Measurements from ENCODE around the gene USP30. TPM values are rescaled to one million over a fixed set of nuclear protein-coding genes. Genes with fewer than 3 reads are reported as not detected.

The USP30 gene
- total RNA-seq, 1 experiment from 2014 or later = 7.8 TPM

GRCh38 chr12:109124878-109125648, 72.7 kb downstream of the USP30 start:
- no peak overlapping the region for H3K27ac Mint-ChIP-seq
- no peak overlapping the region for H4K5ac ChIP-seq (ENCODE audit: insufficient read length, low read depth, low read length)
- H2BK15ac ChIP-seq (ENCODE audit: low read depth, low read length) = no peak overlapping the region
- no peak overlapping the region for H2AFZ ChIP-seq (ENCODE audit: low read length)
- H2BK5ac ChIP-seq (ENCODE audit: insufficient read length, low read length) = no peak overlapping the region
- H2BK20ac ChIP-seq (ENCODE audit: low read depth, low read length, poor library complexity, severe bottlenecking) = no peak overlapping the region
- H2AK5ac ChIP-seq (ENCODE audit: insufficient read length, low read length) = no peak overlapping the region
- H3T11ph ChIP-seq (ENCODE audit: low read length) = no peak overlapping the region
- WGBS (ENCODE audit: extremely low coverage, insufficient read length, low lambda C conversion rate) = no CpG with 5 or more reads among the region's 12 CpGs
- no peak overlapping the region for H3K4me2 ChIP-seq (ENCODE audit: insufficient read depth, insufficient read length, low read length)
- no peak overlapping the region for H4K8ac ChIP-seq (replicated peaks; ENCODE audit: insufficient read length, low read depth, low read length)
- no peaks in the 10 kb centered on the region for H3K36me3 Mint-ChIP-seq (ENCODE audit: insufficient read depth in 1 of 3, low read depth in 3 of 3)
- H3K9me3 Mint-ChIP-seq = no peaks in the 10 kb centered on the region
- no peak overlapping the region for H3K56ac ChIP-seq (ENCODE audit: insufficient read length, low read depth, low read length)
- no peaks in the 10 kb centered on the region for H4K20me1 ChIP-seq (ENCODE audit: control insufficient read depth, insufficient read depth, insufficient read length)
- no peak overlapping the region for H2BK12ac ChIP-seq (ENCODE audit: insufficient read length, low read depth, low read length)
- no peak overlapping the region for H3K23ac ChIP-seq (ENCODE audit: insufficient read length, low read depth, low read length)
- H4K91ac ChIP-seq (ENCODE audit: insufficient read length, low read depth, low read length) = no peak overlapping the region
- no peak overlapping the region for H3K4ac ChIP-seq (ENCODE audit: low read depth, low read length)
- peaks cover 6% of the 10 kb centered on the region for H3K4me1 ChIP-seq (ENCODE audit: insufficient read depth, low read length)
- no peak overlapping the region for H3K14ac ChIP-seq (ENCODE audit: insufficient read depth, low read length)
- TF ChIP-seq, protein P1, sequence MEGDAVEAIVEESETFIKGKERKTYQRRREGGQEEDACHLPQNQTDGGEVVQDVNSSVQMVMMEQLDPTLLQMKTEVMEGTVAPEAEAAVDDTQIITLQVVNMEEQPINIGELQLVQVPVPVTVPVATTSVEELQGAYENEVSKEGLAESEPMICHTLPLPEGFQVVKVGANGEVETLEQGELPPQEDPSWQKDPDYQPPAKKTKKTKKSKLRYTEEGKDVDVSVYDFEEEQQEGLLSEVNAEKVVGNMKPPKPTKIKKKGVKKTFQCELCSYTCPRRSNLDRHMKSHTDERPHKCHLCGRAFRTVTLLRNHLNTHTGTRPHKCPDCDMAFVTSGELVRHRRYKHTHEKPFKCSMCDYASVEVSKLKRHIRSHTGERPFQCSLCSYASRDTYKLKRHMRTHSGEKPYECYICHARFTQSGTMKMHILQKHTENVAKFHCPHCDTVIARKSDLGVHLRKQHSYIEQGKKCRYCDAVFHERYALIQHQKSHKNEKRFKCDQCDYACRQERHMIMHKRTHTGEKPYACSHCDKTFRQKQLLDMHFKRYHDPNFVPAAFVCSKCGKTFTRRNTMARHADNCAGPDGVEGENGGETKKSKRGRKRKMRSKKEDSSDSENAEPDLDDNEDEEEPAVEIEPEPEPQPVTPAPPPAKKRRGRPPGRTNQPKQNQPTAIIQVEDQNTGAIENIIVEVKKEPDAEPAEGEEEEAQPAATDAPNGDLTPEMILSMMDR (conservative IDR thresholded peaks at IDR 0.05) = no peak
- no peak overlapping the region for H3K9ac ChIP-seq (ENCODE audit: extremely low read depth, insufficient read length, low read length)
- H3K18ac ChIP-seq (ENCODE audit: insufficient read length, low read depth, low read length) = no peak overlapping the region
- no peaks in the 10 kb centered on the region for H3K27me3 ChIP-seq (ENCODE audit: insufficient read depth, low read length)
- no peaks in the 10 kb centered on the region for H3K9me3 ChIP-seq (ENCODE audit: control insufficient read depth, low read depth, low read length)
- peaks cover 4 to 8% of the 10 kb centered on the region in 2 experiments; a peak in 3 of 4 replicates for H3K4me1 Mint-ChIP-seq
- no peaks in the 10 kb centered on the region; the same call in 1 of the 2 replicates for H3K27me3 Mint-ChIP-seq (ENCODE audit: low read depth)
- no peaks in the 10 kb centered on the region for H3K23me2 ChIP-seq (ENCODE audit: insufficient read length, low read depth, low read length, poor library complexity, severe bottlenecking)
- no peak overlapping the region for H3K27ac ChIP-seq (ENCODE audit: insufficient read length, low read depth, low read length)
- H2BK120ac ChIP-seq (ENCODE audit: low read depth, low read length, poor library complexity, severe bottlenecking) = no peak overlapping the region
- H3K79me2 ChIP-seq (ENCODE audit: insufficient read depth, low read length) = no peaks in the 10 kb centered on the region
- H3K4me3 Mint-ChIP-seq = no peak overlapping the region; a peak in 1 of 5 replicates
- no peaks in the 10 kb centered on the region for H3K79me1 ChIP-seq (ENCODE audit: insufficient read depth, low read depth, low read length, poor library complexity, severe bottlenecking)
- DNase-seq = no peak
